ENCODE measurements around the gene MCF2L2. TPM values are rescaled to one million over a fixed set of nuclear protein-coding genes. Genes with fewer than 3 reads are reported as not detected.
A peak's percentile ranks its signal among the peaks of the same experiment; 100 is the strongest.

Gene MCF2L2
- total and polyA plus RNA-seq, 9 of the 15 experiments (the other 6 are each of a cell fraction or from before 2014, with no cell fraction given) = 0.56 to 4.2 (median 3.0) TPM

GRCh38 chr3:183428447-183429211 is at the start of gene MCF2L2 (continued):
- TF ChIP-seq, protein P1, sequence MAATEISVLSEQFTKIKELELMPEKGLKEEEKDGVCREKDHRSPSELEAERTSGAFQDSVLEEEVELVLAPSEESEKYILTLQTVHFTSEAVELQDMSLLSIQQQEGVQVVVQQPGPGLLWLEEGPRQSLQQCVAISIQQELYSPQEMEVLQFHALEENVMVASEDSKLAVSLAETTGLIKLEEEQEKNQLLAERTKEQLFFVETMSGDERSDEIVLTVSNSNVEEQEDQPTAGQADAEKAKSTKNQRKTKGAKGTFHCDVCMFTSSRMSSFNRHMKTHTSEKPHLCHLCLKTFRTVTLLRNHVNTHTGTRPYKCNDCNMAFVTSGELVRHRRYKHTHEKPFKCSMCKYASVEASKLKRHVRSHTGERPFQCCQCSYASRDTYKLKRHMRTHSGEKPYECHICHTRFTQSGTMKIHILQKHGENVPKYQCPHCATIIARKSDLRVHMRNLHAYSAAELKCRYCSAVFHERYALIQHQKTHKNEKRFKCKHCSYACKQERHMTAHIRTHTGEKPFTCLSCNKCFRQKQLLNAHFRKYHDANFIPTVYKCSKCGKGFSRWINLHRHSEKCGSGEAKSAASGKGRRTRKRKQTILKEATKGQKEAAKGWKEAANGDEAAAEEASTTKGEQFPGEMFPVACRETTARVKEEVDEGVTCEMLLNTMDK (IDR thresholded peaks at IDR 0.05; ENCODE audit: borderline replicate concordance, insufficient read depth, low read depth, low read length, poor library complexity, severe bottlenecking) = no peak
- TF ChIP-seq ZNF282 (CRISPR knock-in tag; IDR thresholded peaks at IDR 0.05) (no peak), POLR2A (conservative IDR thresholded peaks at IDR 0.05) (peak; percentile 73), SAP30 (IDR thresholded peaks at IDR 0.05; ENCODE audit: borderline replicate concordance, insufficient read depth, low read depth, low read length, poor library complexity, severe bottlenecking) (no peak), MEIS2 (IDR thresholded peaks at IDR 0.05; ENCODE audit: partially characterized antibody) (no peak), ZFP1 (CRISPR knock-in tag; IDR thresholded peaks at IDR 0.05) (no peak), NFRKB (IDR thresholded peaks at IDR 0.05; ENCODE audit: low read depth) (no peak), NR2C2 (CRISPR knock-in tag; IDR thresholded peaks at IDR 0.05) (no peak), NR2C2 (tag; IDR thresholded peaks at IDR 0.05) (peak; percentile 78), LARP7 (IDR thresholded peaks at IDR 0.05) (no peak), GABPB2 (CRISPR knock-in tag; conservative IDR thresholded peaks at IDR 0.05) (no peak), MCM5 (IDR thresholded peaks at IDR 0.05; ENCODE audit: low read depth) (no peak), MXI1 (IDR thresholded peaks at IDR 0.05; ENCODE audit: low read depth, low read length) (no peak), PPARD (CRISPR knock-in tag; IDR thresholded peaks at IDR 0.05) (no peak), BRF1 (IDR thresholded peaks at IDR 0.05; ENCODE audit: borderline replicate concordance, extremely low read depth, insufficient read length) (no peak), NFYB (IDR thresholded peaks at IDR 0.05; ENCODE audit: extremely low read depth, insufficient read length) (no peak), CBX1 (IDR thresholded peaks at IDR 0.05; ENCODE audit: low read depth) (peak; percentile 72; the same call in 1 of the 2 replicates), MED1 (CRISPR knock-in tag; IDR thresholded peaks at IDR 0.05; ENCODE audit: borderline replicate concordance) (no peak), MCM3 (IDR thresholded peaks at IDR 0.05) (no peak), ZBTB11 (CRISPR knock-in tag; IDR thresholded peaks at IDR 0.05) (peak in 1 of 3 experiments; percentile 71; a peak in 1 of 6 replicates)
- TF ChIP-seq, protein P2, sequence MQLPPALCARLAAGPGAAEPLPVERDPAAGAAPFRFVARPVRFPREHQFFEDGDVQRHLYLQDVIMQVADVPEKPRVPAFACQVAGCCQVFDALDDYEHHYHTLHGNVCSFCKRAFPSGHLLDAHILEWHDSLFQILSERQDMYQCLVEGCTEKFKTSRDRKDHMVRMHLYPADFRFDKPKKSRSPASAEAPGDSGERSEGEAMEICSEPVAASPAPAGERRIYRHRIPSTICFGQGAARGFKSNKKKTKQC (CRISPR knock-in tag; IDR thresholded peaks at IDR 0.05) = no peak
